ENCODE data around the gene PAM. TPM values are rescaled to one million over a fixed set of nuclear protein-coding genes. Genes with fewer than 3 reads are reported as not detected.

PAM gene
- total and polyA plus RNA-seq, 2 of the 8 experiments (the other 6 are each of a cell fraction or from before 2014, with no cell fraction given): 30.4 to 67.8 TPM

DNA sequence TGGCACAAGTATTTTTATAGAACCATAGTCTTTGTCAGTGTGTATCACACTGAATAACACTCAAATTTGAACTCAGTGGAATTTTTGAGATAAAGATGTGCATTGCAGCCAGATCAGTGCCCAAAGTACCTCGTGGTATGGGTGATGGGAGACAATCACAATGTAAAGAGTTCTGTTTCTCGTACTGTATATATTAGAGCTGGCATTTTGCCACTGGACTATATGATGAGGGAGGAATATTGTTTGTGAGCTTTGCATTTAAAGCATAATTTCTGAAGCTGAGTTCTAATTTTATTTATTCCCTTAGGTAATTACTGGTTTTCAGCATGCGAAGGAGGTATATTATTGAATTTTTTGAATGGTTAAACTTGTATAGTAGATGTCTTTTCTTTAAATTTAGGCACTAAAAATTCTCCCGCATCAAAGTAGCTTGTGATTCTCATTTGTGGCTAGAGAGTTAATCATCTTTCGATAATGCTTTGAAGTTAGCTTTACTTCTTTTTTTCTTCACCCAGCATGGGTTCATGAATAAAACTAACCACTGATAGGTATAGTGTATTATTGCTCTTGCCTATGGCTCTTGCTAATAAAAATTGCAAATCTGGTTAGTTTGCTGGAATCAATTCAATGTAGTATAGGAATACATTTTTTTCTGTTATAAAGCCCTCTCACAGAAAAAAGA is 43.1 kb downstream of the PAM start (continued):
- TF ChIP-seq, protein P1, sequence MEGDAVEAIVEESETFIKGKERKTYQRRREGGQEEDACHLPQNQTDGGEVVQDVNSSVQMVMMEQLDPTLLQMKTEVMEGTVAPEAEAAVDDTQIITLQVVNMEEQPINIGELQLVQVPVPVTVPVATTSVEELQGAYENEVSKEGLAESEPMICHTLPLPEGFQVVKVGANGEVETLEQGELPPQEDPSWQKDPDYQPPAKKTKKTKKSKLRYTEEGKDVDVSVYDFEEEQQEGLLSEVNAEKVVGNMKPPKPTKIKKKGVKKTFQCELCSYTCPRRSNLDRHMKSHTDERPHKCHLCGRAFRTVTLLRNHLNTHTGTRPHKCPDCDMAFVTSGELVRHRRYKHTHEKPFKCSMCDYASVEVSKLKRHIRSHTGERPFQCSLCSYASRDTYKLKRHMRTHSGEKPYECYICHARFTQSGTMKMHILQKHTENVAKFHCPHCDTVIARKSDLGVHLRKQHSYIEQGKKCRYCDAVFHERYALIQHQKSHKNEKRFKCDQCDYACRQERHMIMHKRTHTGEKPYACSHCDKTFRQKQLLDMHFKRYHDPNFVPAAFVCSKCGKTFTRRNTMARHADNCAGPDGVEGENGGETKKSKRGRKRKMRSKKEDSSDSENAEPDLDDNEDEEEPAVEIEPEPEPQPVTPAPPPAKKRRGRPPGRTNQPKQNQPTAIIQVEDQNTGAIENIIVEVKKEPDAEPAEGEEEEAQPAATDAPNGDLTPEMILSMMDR (IDR thresholded peaks at IDR 0.05; ENCODE audit: control extremely low read depth in 1 of 3, insufficient read depth in 1 of 3, low read depth in 1 of 3, low read length in 3 of 3): no peak
- TF ChIP-seq SIRT6 (IDR thresholded peaks at IDR 0.05; ENCODE audit: low read length): no peak

Data from H1 (cell line).